Measurements from ENCODE around the gene JPH3.

DNA sequence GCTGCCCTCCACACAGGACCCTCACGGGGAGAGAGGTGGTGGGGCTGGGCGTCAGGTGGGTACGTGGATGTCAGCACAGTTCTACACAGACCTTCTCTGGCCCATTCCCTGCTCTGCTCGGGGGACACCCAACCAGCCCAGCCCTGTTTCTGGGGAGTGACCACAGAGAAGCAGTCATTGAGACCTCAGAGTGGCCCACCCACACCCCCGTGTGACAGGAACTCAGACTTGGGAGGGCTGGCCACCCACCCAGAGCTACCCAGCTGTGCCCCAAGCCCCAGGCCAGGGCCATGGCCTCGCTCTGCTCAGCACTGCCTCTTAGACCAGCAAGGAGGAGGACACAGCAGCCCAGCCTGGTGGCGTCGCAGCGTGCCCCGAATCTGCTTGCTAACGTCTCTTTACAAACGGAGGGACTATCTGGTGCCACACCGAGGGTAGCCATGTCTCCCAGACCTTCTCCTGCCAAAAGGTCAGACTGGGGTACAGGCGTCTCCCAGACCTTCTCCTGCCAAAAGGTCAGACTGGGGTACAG is 85.8 kb downstream of the JPH3 start:
- TF ChIP-seq, protein P1, sequence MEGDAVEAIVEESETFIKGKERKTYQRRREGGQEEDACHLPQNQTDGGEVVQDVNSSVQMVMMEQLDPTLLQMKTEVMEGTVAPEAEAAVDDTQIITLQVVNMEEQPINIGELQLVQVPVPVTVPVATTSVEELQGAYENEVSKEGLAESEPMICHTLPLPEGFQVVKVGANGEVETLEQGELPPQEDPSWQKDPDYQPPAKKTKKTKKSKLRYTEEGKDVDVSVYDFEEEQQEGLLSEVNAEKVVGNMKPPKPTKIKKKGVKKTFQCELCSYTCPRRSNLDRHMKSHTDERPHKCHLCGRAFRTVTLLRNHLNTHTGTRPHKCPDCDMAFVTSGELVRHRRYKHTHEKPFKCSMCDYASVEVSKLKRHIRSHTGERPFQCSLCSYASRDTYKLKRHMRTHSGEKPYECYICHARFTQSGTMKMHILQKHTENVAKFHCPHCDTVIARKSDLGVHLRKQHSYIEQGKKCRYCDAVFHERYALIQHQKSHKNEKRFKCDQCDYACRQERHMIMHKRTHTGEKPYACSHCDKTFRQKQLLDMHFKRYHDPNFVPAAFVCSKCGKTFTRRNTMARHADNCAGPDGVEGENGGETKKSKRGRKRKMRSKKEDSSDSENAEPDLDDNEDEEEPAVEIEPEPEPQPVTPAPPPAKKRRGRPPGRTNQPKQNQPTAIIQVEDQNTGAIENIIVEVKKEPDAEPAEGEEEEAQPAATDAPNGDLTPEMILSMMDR (IDR thresholded peaks at IDR 0.05 in 8 of 11, conservative IDR thresholded peaks at IDR 0.05 in 3 of 11), result no peak
- TF ChIP-seq POLR2A (IDR thresholded peaks at IDR 0.05), result no peak
